Fibroblast of the conjunctiva (primary cell): ENCODE data around the gene TMIGD2.
"Not testable (repeated sequence)": the region's sequence is repeated elsewhere in the genome, so short reads cannot be mapped to it uniquely, and the experiment has no call there.

ENCODE experiments used
- DNase-seq: peaks from one replicate; pipeline ENCODE4 v3.0.0-alpha.2; 2010; ENCODE audit warnings: low read depth

The TMIGD2 gene, protein sequence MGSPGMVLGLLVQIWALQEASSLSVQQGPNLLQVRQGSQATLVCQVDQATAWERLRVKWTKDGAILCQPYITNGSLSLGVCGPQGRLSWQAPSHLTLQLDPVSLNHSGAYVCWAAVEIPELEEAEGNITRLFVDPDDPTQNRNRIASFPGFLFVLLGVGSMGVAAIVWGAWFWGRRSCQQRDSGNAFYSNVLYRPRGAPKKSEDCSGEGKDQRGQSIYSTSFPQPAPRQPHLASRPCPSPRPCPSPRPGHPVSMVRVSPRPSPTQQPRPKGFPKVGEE

DNA sequence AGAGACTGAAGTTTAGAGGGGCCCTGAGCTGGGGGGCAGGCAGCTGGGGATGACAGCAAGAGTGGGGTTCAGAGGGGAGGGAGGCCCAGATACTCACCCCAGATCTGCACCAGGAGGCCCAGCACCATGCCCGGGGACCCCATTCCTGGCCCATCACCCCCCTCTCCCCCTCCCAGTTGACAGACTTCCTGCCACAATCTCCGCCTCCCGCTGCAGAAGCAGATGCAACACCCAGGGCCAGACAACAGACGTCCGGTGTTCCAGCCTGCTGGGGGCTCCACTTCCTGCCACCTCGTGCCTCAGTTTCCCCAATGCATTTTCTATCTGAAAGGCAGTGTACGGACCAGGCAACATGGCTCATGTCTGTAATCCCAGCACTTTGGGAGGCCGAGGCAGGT is at the start of gene TMIGD2:
TSS of gene TMIGD2 (minus strand) at position 147 of the 398 bp plus-strand sequence. CDS start at position 143, 4 bp downstream.
- no peak for DNase-seq

DNA sequence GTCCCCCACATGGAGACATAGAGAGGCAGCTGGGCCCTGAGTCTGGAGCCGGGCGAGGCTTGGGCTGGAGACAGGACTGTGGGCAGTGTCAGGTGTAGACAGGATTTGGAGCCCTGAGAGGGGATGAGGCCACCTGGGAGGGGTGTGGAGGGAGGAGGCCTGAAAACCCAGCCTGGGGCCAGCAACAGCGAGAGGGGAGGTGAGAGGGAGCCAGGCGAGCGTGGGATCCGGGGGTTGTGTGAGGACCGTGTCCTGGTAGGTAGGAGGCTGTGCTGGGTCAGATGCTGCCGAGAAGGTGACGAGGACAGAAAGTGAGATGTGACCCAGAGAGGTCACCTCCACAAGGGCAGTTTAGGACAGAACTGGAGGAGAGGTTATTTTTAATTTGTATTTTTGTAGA is 48.5 kb upstream of the TMIGD2 start:
- DNase-seq: no peak

DNA sequence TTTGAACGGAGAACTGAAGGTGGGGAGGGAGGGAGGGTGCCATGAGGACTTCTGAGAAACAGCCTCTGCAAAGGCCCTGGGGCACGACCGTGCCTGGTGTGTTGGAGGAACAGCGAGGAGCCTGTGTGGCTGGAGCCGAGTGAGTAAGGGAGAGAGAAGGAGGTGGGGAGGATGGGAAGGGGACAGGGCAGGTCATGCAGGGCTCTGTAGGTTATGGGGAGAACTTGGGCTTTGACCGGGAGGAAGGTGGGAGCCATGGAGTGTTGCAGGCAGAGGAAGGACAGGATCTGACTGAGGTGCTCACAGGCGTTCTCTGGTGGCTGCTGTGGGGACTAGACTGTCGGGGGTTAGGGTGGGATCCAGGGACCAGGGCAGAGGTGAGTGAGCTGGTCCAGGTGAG is 47.9 kb upstream of the TMIGD2 start:
- DNase-seq: no peak

DNA sequence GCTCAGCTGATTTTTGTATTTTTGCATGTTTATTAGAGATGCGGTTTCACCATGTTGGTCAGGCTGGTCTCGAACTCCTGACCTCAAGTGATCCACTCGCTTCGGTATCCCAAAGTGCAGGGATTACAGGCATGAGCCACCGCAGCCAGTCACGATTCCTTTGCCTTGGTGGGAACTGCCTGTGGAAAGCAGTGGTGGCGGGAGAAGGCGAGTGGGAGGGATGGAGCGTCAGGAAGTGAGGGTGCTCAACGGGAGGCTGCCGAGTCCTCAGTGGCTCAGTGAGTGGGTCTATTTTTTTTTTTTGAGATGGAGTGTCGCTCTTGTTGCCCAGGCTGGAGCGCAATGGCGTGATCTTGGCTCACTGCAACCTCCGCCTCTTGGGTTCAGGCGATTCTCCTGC is 47.0 kb upstream of the TMIGD2 start:
- DNase-seq: not testable (repeated sequence)

DNA sequence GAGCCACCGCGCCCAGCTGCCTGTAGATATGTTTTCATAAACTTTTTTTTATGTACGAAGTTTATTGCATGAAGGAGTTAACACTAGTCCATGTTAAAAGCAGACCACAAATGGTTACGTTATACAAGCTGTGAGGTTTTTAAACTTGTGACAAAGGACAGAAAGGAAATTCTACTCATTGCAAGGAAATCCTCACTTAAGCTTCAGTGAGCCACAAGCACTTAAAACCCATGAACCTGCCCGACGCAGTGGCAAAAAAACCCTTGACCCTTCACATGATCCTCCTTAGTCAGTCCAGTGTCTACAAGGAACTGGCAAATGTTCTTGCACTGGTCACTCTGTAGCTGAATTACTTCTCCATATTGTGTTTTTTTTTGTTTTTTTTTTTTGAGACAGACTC is 45.3 kb upstream of the TMIGD2 start:
- no peak for DNase-seq

DNA sequence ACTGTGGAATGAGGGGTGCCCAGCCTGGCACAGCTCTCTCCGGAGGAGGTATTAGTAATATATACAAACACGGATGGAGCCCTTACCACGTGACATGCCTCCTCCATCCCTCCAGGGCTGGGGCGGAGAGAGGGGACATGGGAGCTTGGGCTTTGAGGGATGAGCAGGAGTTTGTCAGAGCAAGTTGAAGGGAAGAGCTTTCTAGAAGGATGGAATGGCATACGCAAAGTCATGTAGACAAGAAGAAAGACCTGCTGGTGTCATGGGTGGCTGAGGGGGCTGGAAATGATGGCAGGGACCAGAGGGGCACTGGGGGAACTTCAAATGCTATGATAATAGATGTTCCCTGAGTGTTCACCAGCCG is 43.8 kb upstream of the TMIGD2 start:
- no peak for DNase-seq

DNA sequence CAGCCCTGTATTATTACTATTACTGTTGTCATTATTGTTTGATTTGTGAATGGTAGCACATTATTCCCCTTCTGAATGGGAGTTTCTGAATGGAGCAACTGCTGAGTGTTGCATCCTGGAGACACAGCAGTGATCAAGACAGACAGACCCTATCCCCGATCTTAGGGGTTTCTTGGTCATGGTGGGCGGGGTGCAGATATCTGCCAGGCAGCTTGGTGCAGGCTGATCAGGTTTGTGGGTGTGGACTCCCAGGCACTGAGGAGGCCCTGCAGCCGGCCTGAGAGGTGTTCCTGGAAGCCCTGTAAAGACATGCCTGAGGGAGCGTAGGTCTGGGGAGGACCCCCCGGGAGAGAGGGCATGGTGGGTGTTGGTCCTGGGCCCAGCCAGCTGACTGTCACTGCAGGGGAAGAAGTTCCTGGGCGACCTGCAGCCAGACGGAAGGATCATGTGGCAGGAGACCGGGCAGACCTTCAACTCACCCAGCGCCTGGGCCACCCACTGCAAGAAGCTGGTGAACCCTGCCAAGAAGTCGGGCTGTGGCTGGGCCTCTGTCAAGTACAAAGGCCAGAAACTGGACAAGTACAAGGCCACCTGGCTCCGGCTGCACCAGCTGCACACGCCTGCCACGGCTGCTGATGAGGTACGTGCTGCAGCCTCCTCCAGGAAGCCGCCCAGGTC is 43.3 kb upstream of the TMIGD2 start:
- DNase-seq: no peak

DNA sequence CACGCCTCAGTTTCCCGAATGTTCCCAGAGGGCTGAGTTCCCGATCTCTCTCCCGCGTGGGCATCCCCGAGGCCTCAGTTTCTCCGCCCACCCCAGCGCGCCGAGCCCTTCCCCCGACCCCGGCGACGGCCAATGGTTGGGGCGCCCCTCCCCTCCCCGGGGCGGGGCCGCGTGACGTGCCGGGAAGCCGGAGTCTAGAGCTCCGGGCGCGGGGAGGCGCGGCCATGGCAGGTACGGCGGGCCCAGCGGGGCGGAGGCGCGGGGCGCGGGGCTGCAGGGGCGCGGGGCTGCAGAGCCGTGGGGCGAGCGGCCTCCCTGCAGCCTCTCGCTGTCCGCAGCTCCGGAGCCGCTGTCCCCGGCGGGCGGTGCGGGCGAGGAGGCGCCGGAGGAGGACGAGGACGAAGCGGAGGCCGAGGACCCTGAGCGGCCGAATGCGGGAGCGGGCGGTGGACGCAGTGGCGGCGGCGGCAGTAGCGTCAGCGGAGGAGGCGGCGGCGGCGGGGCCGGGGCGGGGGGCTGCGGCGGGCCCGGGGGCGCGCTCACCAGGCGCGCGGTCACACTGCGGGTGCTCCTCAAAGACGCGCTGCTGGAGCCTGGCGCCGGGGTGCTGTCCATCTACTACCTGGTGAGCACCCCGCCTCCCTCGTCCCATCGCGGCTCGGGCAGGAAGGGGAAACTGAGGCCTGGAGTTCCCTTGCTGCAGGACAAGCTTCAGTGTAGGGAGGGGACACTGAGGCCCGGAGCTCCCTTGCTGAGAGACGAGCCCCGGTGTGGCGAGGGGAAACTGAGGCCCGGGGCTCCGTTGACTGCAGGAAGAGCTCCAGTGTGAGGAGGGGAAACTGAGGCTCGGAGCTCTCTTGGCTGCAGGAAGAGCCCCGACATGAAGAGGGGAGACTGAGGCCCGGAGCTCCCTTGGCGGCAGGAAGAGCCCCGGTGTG is 41.5 kb upstream of the TMIGD2 start, which contains the start of gene MPND:
TSS of gene MPND (plus strand) at position 193 of the 938 bp plus-strand sequence. CDS start at position 225, 32 bp downstream.
- DNase-seq: peak; percentile 27

DNA sequence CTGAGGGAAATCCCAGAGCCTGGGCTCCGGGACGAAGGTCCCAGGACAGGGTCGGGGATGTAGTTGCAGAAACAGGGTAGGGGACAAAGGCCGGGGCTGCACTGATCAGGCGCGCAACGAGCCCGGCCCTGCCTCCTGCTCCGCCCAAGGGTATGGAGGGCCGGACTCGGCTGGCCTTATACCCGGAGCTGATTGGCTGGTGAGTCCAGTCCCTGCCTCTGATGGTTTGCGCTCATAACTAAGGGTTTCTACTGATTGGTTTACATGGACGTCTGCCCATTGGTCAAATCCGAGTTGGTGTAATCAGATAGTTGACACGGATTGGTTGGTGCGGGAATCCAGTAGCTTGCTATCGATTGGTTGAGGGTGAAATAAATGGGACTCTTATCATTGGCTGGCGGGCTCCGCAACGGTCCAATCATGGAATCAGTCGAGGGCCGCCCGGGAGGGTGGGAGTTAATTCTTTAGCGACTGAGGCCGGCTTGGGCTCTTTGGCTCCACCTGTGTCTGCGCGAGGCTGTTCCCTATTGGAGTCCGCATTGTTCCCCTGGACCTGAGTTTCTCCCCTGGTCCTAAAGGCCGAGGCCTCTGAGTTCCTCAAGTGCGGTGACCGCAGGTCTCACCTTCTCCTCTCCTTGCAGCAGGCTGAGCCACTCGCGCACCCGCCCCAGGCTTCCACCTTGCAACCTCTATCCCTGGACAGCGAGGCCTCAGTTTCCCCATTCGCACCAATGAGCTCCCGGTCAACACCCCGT is 40.6 kb upstream of the TMIGD2 start:
- DNase-seq: peak; percentile 100

DNA sequence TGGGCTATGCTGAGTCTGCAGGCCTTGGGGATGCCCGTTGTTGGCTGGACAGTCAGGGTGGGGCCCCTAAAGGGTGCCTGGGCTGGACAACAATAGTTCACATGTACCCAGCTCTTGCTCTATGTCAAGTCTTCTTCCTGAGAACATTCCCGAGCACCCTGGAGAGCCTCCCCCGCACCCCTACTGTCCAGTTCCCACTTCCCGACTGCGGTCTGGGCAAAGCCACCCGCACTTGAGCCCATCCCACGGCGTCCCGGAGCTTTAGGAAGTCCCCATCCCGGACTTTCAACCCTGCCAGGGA is 40.1 kb upstream of the TMIGD2 start:
- no peak for DNase-seq

DNA sequence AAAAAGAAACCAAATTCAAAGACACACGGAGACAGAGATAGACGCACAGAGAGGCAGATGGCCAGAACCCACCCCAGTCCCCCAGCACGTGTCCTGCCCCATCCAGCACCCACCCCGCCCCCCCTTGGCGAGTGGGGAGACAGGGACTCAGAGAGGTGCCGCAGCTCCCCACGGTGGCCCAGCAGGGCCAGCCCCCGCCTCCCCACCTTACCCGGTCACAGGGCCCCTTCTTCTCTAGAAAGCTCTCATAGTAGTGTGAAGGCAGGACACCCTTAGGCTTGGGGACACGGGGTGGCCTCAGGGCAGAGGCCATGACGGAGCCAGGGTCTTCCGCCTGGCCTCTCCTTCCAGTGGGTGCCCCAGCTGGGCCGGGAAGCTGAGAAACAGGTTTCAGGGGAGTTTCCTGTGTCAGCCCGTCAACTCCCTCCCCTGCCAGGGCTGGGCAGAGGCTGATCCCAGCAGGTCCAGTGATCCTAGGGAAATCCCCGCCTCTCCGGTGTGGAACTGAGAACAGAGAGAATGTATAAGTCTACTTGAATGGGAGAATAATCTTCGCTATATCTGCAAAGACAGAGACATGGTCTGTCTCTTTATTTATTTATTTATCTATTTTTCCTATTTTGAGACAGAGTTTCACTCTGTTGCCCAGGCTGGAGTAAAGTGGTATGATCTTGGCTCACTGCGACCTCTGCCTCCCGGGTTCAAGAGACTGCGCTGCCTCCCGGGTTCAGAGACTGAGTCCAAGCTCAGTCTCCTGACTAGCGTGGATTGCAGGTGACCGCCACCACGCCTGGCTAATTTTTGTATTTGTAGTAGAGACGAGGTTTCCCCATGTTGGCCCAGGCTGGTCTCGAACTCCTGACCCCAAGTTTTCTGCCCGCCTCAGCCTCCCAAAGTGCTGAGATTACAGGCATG is 36.5 kb upstream of the TMIGD2 start, which contains the start of gene STAP2:
TSS of gene STAP2 (minus strand) at position 387 of the 915 bp plus-strand sequence. CDS start at position 313, 74 bp downstream.
- no peak for DNase-seq

DNA sequence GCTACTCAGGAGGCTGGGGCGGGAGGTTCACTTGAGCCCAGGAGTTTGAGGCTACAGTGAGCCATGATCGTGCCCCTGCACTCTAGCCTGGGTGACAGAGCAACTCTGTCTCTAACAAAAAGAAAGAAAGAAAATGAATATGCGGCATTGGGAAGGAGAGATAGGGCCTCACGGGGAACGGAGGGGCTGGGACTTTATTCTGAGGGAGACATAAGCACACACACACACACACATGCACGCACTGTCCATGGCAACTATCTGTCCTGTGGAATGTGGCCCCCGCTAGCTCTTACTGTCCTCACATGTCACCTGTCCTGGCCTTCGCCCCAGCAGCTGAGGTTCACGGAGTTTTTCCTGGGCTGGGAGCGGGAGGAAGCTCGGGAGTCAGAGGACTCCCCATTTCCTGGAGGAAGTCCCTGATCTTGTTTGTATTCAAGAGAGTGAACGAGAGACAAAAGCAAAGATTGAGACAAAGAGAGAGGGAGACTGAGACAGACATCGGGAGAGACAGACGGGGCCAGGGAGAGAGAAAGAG is 35.8 kb upstream of the TMIGD2 start:
- no peak for DNase-seq

DNA sequence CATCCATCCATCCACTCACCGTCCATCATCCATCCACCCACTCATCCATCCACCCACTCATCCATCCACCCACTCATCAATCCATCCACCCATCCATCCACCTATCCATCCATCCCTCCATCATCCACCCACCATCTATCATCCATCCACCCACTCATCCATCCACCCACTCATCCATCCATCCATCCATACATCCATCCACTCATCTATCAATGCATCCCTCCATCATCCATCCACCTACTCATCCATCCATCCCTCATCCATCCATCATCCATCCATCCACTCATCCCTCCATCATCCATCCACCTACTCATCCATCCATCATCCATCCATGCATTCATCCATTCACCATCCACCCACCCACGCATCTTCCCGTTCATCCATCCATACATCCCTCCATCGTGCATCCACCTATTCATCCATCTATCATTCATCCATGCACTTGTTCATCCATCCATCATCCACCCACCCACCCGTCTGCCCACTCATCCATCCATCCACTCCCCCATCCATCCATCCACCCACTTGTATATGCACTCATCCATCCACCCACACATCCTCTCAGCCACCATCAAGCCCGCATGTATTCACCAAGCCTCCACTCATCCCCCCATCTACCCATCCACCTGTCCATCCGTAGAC is 32.9 kb upstream of the TMIGD2 start:
- DNase-seq: no peak

DNA sequence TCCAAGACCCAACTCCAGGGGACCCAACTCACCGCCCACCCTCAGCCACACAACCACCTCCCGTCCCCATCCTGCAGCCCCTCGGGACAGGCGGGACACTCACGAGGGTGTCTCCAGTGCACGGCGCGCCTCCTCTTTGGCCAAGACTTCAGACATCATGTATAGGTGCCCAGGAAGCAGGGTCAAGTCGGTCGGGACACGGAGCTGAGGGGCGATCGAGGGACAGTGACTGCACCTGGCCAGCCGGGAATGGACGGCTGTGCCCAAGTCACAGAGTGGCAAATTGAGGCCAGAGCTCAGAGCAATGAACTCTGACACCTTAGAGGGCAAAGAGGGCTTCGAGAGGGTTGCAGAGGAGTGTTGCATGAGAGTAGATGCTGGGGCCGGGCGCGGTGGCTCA is 27.7 kb upstream of the TMIGD2 start:
- DNase-seq: no peak

DNA sequence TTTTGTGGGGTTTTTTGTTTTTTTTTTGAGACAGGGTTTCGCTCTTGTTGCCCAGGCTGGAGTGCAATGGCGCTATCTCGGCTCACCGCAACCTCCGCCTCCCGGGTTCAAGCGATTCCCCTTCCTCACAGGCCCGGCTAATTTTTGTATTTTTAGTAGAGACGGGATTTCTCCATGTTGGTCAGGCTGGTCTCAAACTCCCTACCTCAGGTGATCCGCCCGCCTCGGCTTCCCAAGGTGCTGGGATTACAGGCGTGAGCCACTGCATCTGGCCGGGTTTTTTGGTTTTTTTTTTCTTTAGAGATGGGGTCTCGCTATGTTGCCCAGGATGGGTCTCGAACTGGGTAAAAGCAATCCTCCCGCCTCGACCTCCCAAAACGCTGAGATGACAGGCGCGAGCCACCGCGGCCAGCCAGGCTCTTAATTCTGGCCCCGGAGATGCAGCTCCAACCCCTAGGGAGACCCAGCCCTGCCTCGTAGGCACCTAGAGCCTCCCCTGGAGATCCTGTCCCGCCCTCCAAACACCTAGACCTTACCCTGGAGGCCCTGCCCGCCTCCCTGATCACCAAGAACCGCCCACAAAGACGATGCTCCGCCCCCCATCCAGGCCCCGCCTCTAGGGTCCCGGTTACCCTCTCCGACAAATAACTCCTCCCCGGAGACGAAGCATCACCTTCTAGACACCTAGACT is 26.9 kb upstream of the TMIGD2 start:
- not testable (repeated sequence) for DNase-seq

DNA sequence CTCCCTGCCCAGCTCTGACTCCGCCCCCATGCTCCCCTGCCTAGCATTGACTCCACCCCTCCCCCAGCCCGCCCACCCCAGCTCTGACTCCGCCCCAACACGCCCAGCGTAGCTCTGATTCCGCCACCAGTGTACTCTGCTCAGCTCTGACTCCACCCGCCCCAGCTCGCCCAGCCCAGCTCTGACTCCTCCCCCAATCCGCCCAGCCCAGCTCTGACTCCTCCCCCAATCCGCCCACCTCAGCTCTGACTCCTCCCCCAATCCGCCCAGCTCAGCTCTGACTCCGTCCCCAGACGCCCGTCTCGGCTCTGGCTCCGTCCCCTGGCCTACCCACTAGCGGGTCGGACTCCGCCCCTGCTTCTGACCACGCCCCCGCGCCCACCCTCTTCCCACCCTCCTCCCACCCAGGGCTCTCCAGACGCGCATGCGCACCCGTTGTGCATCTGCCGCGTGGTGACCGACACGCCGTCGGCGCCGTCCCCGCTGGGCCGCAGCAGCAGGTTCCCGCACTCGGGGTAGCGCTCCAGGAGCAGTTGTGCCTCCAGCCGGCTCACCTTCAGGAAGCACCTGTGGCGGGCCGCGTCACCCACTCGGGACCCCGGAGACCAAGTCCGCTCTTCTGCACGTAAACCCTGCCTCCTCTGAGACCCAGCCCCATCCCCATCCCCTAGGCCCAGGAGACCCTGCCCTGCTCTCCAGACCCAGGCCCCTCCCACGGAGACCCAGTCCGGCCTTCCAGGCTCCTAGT is 26.2 kb upstream of the TMIGD2 start:
- DNase-seq: peak; percentile 94

DNA sequence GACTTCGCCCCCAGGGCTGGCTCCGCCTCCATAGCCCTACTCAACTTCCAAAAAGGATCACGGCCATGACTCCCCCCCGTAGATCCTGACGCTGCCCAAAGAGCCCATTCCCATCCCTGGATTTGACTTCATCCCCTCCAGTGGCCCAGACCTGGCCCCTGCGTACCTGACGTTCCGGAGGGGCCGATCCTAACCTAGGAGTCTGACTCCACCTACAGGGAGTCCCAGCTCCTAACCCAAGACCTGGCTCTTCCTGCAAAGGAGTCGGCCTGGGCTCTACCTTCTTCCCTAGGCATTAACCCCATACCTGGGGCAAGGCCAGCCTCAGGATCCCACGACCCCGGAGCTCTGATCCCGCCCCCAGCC is 25.7 kb upstream of the TMIGD2 start:
- no peak for DNase-seq

DNA sequence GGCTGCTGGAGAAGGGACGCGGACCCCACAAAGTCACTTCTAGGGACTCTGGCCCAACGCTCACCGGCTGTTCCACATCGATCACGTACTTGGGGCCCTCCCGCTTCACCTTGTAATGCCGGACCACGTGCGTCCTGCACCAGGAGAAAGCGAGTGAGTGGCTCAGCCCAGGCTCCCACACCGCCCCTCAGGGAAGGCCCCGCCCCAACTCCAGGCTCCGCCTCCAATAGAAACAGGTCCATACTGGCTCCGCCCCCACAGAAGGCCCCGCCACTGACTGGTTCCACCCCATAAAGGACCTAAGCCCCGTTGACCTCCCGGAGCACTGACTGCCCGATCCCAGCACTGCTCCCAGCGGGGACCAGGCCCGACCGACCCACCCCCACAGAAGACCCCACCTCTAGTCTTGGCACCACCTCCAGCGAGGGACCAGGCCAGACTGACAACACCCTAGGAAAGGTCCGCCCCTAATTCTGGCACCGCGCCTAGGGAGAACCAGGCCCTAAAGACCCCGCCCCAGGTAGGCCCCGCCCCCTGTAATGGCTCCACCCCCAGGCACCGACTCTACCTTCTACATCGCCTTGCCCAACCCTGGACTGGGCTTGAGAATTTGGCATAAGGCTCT is 25.2 kb upstream of the TMIGD2 start:
- no peak for DNase-seq
